Measurements from ENCODE around the gene PLAC1.

DNA sequence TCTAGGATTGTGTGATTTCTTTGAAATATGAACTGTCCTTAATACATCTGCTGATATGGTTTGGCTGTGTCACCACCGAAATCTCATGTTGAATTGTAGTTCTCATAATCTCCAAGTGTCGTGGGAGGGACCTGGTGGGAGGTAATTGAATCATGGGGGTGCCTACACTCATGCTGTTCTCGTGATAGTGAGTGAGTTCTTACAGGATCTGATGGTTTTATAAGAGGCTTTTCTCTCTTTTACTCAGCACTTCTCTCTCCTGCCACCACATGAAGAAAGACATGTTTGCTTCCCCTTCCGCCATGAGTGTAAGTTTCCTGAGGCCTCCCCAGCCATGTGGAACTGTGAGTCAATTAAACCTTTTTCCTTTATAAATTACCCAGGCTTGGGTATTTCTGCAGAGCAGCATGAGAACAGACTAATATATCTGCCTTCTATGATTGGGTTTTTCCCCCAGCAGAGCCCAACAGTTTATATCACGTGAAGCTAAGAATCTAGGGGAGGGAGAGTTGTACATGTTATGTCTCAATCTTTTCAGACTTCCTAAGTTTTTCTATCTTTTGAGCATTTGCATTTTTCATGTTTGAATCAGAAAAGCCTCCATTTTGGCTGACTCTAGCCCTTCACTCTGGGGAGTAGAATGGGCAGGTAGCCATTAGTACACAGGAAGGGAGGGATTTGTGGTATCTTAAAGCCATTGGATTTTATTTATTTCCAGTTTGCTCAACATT lies 58.9 kb downstream of the PLAC1 start:
- TF ChIP-seq, protein P1, sequence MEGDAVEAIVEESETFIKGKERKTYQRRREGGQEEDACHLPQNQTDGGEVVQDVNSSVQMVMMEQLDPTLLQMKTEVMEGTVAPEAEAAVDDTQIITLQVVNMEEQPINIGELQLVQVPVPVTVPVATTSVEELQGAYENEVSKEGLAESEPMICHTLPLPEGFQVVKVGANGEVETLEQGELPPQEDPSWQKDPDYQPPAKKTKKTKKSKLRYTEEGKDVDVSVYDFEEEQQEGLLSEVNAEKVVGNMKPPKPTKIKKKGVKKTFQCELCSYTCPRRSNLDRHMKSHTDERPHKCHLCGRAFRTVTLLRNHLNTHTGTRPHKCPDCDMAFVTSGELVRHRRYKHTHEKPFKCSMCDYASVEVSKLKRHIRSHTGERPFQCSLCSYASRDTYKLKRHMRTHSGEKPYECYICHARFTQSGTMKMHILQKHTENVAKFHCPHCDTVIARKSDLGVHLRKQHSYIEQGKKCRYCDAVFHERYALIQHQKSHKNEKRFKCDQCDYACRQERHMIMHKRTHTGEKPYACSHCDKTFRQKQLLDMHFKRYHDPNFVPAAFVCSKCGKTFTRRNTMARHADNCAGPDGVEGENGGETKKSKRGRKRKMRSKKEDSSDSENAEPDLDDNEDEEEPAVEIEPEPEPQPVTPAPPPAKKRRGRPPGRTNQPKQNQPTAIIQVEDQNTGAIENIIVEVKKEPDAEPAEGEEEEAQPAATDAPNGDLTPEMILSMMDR (IDR thresholded peaks at IDR 0.05): no peak
- no peak for TF ChIP-seq POLR2A (IDR thresholded peaks at IDR 0.05)
- no peak for TF ChIP-seq EP300 (IDR thresholded peaks at IDR 0.05)

Data from ovary (tissue), 3 donors.